K562 (cell line): Measurements from ENCODE around the gene PPP6R3. TPM values are rescaled to one million over a fixed set of nuclear protein-coding genes. Genes with fewer than 3 reads are reported as not detected.
"Not testable (repeated sequence)": the region's sequence is repeated elsewhere in the genome, so short reads cannot be mapped to it uniquely, and the experiment has no call there.

Source experiments
- ATAC-seq: fragments of 200-7000 bp; cut with Tn5 transposase; 3 replicates; pipeline ENCODE4 v1.9.1; 2020; ENCODE audit warnings: moderate library complexity
- BruUV-seq: library from RNA; stranded (reverse); fragments of 400-500 nt; replicated peaks from 2 replicates; lab custom pipeline; 2021; lab: Mats Ljungman, UMichigan
- CTCF ChIA-PET: fragments of 300-600 bp; formaldehyde crosslinking; extraction: SDS; loops from one replicate; lab custom pipeline; 2021; ENCODE audit warnings: low intra/inter-chr PET ratio; lab: Yijun Ruan, JAX
- POLR2A ChIA-PET: fragments of 300-600, 350-650 bp; sonication (Branson Sonifier 250); formaldehyde crosslinking; extraction: SDS; loops from one replicate; lab custom pipeline; 2021; ENCODE audit warnings: antibody characterized with exemption, inconsistent platforms; lab: Yijun Ruan, JAX
- DNase-seq, 4 experiments: peaks; one replicate each; pipeline versions ENCODE4 v3.0.0 to v3.0.0-alpha.2; 2011 to 2018; ENCODE audit warnings: low spot score in 3 of 4, mixed read lengths in 3 of 4; ENCODE audit errors: extremely low read depth in 1 of 4
- FAIRE-seq: peaks from 2 replicates; lab custom pipeline; 2011; peaks lifted over from hg19 to GRCh38; lab: Jason Lieb, UNC
- H2AFZ ChIP-seq: 2 replicates; pipeline ENCODE4 v1.6.0; 2011; ENCODE audit warnings: low read depth, low read length, control low read depth, inconsistent platforms
- H3K27ac ChIP-seq: fragments of 200-600 bp; 3 replicates; pipeline ENCODE4 v1.8.0; 2011; ENCODE audit warnings: low read depth, mild to moderate bottlenecking, control low read depth, inconsistent platforms, low read length, moderate library complexity, mixed read lengths; ENCODE audit errors: extremely low read depth
- H3K27me3 ChIP-seq, 2 experiments: fragments of 300-600 bp in 1 of 2; 2 replicates in 1 of 2; 3 replicates in 1 of 2; pipeline versions ENCODE4 v1.6.0 to v1.8.0; 2011; ENCODE audit warnings: inconsistent platforms in 2 of 2, low read length in 2 of 2, mild to moderate bottlenecking in 1 of 2, mixed read lengths in 1 of 2, moderate library complexity in 1 of 2; ENCODE audit not compliant: control insufficient read depth in 2 of 2, insufficient read depth in 2 of 2
- H3K36me3 ChIP-seq: fragments of 300-600 bp; 3 replicates; pipeline ENCODE4 v1.8.0; 2011; ENCODE audit warnings: mild to moderate bottlenecking, low read length, inconsistent platforms; ENCODE audit not compliant: control insufficient read depth, insufficient read depth
- H3K4me1 ChIP-seq, 2 experiments: fragments of 200-600 bp in 1 of 2; replicated peaks in 1 of 2; 2 replicates in 1 of 2; 3 replicates in 1 of 2; pipeline versions ENCODE4 v1.5.1 to v1.8.0; 2011; ENCODE audit warnings: inconsistent platforms in 2 of 2, low read length in 2 of 2, mild to moderate bottlenecking in 1 of 2, mixed read lengths in 1 of 2, moderate library complexity in 1 of 2; ENCODE audit not compliant: control insufficient read depth in 2 of 2, insufficient read depth in 2 of 2
- H3K4me2 ChIP-seq: 2 replicates; pipeline ENCODE4 v1.6.1; 2011; ENCODE audit warnings: low read length, control low read depth, inconsistent platforms, mixed read lengths; ENCODE audit not compliant: insufficient read depth
- H3K4me3 ChIP-seq: fragments of 200-600 bp; sonication (generic), shearing (Covaris generic); 2 replicates; pipeline ENCODE4 v1.5.1; 2016; ENCODE audit warnings: control low read depth, inconsistent platforms
- H3K79me2 ChIP-seq: fragments of 200-600 bp; 3 replicates; pipeline ENCODE4 v1.8.0; 2011; ENCODE audit warnings: low read length, inconsistent platforms; ENCODE audit not compliant: control insufficient read depth, insufficient read depth
- H3K9ac ChIP-seq, 2 experiments: 2 replicates each; pipeline versions ENCODE4 v1.6.0 to v1.6.1; 2011; ENCODE audit warnings: low read depth in 2 of 2, low read length in 2 of 2, control low read depth in 1 of 2, inconsistent platforms in 1 of 2, mild to moderate bottlenecking in 1 of 2, mixed read lengths in 1 of 2; ENCODE audit not compliant: insufficient read depth in 1 of 2
- H3K9me1 ChIP-seq: one replicate; pipeline ENCODE4 v1.6.0; 2011; ENCODE audit warnings: inconsistent platforms, mild to moderate bottlenecking, low read length, moderate library complexity; ENCODE audit not compliant: control insufficient read depth, insufficient read depth
- H3K9me3 ChIP-seq: replicated peaks from 2 replicates; pipeline ENCODE4 v1.5.1; 2011; ENCODE audit warnings: low read depth, low read length, inconsistent platforms; ENCODE audit not compliant: control insufficient read depth, insufficient read depth
- H4K20me1 ChIP-seq: replicated peaks from 2 replicates; pipeline ENCODE4 v1.6.1; 2011; ENCODE audit warnings: low read length, inconsistent platforms, mixed read lengths; ENCODE audit not compliant: control insufficient read depth, insufficient read depth
- ARHGAP35 ChIP-seq: fragments of 450-650 bp; IDR thresholded peaks from 2 replicates; pipeline ENCODE4 v1.6.1; 2018; ENCODE audit not compliant: partially characterized antibody
- HNRNPUL1 ChIP-seq: fragments of 200-400 bp; formaldehyde crosslinking; IDR thresholded peaks from 2 replicates; pipeline ENCODE4 v1.6.1; 2017; ENCODE audit warnings: low read length
- PHF21A ChIP-seq: fragments of 450-650 bp; IDR thresholded peaks from 2 replicates; pipeline ENCODE4 v1.6.1; 2017; ENCODE audit warnings: low read depth, borderline replicate concordance
- SP1 ChIP-seq: sonication (generic); formaldehyde crosslinking; IDR thresholded peaks from 2 replicates; pipeline ENCODE4 v1.8.1; 2022; ENCODE audit warnings: mild to moderate bottlenecking, missing genetic modification reagents
- U2AF1 ChIP-seq: fragments of 200-400 bp; formaldehyde crosslinking; optimal IDR thresholded peaks from 2 replicates; pipeline ENCODE3; 2017; ENCODE audit warnings: mild to moderate bottlenecking, low read depth, low read length, moderate library complexity
- ZMIZ1 ChIP-seq, 2 experiments: fragments of 150-350 bp in 1 of 2; IDR thresholded peaks; 2 replicates each; pipeline ENCODE4 v1.6.1; 2012 to 2016; ENCODE audit warnings: low read depth in 2 of 2, low read length in 2 of 2, mild to moderate bottlenecking in 1 of 2, moderate library complexity in 1 of 2
- ZNF212 ChIP-seq: fragments of 450-650 bp; formaldehyde crosslinking; IDR thresholded peaks from 2 replicates; pipeline ENCODE4 v1.4.0; 2020; ENCODE audit warnings: mild to moderate bottlenecking
- WGBS: fragments of 100-300 bp; shearing (Covaris generic); methylation state at CpG from one replicate; pipeline ENCODE4 v1.1.6; 2016; ENCODE audit warnings: low coverage, mixed read lengths; ENCODE audit not compliant: insufficient coverage; ENCODE audit errors: missing lambda C conversion rate; 5-methylcytosine and 5-hydroxymethylcytosine counted together
- in situ Hi-C: fragments of 300-500 bp; cut with MboI; formaldehyde crosslinking; loops from 4 replicates; pipeline ENCODE4 v1.15.0; 2018; ENCODE audit warnings: inconsistent platforms, mixed read lengths
- intact Hi-C: fragments of 100-400 bp; cut with micrococcal nuclease; formaldehyde crosslinking; loops from 2 replicates; pipeline ENCODE4 v1.14.2; 2022
- polyA plus RNA-seq, 8 experiments: library from polyadenylated mRNA; depleted of rRNA in 4 of 8; stranded (reverse) in 5 of 8; unstranded in 3 of 8; fragments of >200 nt; fragmentation: Nextera tagmentation in 2 of 8; fragmentation: Illumina TruSeq in 1 of 8; extraction: Ambion mirVana in 2 of 8; extraction: Trizol in 1 of 8; gene quantifications; 2 replicates each; pipeline versions ENCODE4 v1.2.1 to v1.2.3, GENCODE V29; 2011 to 2014; ENCODE audit warnings: inconsistent platforms in 1 of 8, missing spikeins in 1 of 8
- total RNA-seq, 7 experiments: library from RNA; depleted of rRNA in 6 of 7; stranded (reverse); fragments of >200 nt in 6 of 7; fragmentation: Illumina TruSeq in 2 of 7; extraction: Trizol in 2 of 7; gene quantifications; 2 replicates each; pipeline versions ENCODE4 v1.2.1 to v1.2.3, GENCODE V29; 2011 to 2021; ENCODE audit warnings: low replicate concordance in 1 of 7

Gene PPP6R3
- total and polyA plus RNA-seq, 9 of the 15 experiments (the other 6 are each of a cell fraction or from before 2014, with no cell fraction given): 20.3 to 117 (median 80.6) TPM

- TF ChIP-seq ZNF212 (CRISPR knock-in tag) (no peak), SP1 (no peak), U2AF1 (no peak), HNRNPUL1 (no peak)
Observed at GRCh38 chr11:68538025-68538424, 77.5 kb downstream of the PPP6R3 start (continued).

- in situ Hi-C loops: no loop called here
- DNase-seq (no peak), ATAC-seq (no peak), FAIRE-seq (no peak)
- ChIA-PET POLR2A (no interaction called here), CTCF (no interaction called here)
- no TSS peak for BruUV-seq
- Histone ChIP-seq H3K4me3 (no peak overlapping the region), H3K27ac (no peak overlapping the region), H3K4me2 (no peak overlapping the region), H3K4me1 (no peaks in the 10 kb centered on the region)
- no peak for TF ChIP-seq ZMIZ1 (IDR thresholded peaks at IDR 0.05; ENCODE audit: low read depth in 2 of 2, low read length in 2 of 2)
- TF ChIP-seq PHF21A: no peak
- no peak for TF ChIP-seq ARHGAP35
- TF ChIP-seq, all 486 proteins: peak for 0
- peaks cover 42% of the 10 kb centered on the region; the same call in 1 of the 3 replicates for H3K79me2 ChIP-seq
- H3K9me3 ChIP-seq: no peaks in the 10 kb centered on the region
- peaks cover 75% of the 10 kb centered on the region for H3K36me3 ChIP-seq
- H3K9ac ChIP-seq: no peak overlapping the region
- no peaks in the 10 kb centered on the region for H3K27me3 ChIP-seq
- 100% methylated on average over 2 of the region's 2 CpGs for WGBS
- H4K20me1 ChIP-seq: peaks cover 5% of the 10 kb centered on the region; the same call in 1 of the 2 replicates
- no peak overlapping the region for H2AFZ ChIP-seq
- intact Hi-C loops: no loop called here
- H3K9me1 ChIP-seq: peaks cover 4% of the 10 kb centered on the region
Observed at GRCh38 chr11:68539395-68539794, 78.8 kb downstream of the PPP6R3 start.

- H3K27me3 ChIP-seq: not testable (repeated sequence)
Observed at GRCh38 chr11:68540504-68540903, 80.0 kb downstream of the PPP6R3 start.

More at GRCh38 chr11:68540504-68540903, 80.0 kb downstream of the PPP6R3 start:
- DNase-seq, intact Hi-C loops, H3K9me3 ChIP-seq, H3K4me1 ChIP-seq, ATAC-seq, H3K4me3 ChIP-seq, H3K9me1 ChIP-seq, FAIRE-seq, in situ Hi-C loops, H3K4me2 ChIP-seq, CTCF ChIA-PET, H3K9ac ChIP-seq, BruUV-seq, H4K20me1 ChIP-seq, H2AFZ ChIP-seq, H3K27ac ChIP-seq, POLR2A ChIA-PET: not testable (repeated sequence)
- Histone ChIP-seq H3K79me2 (peaks cover 32% of the 10 kb centered on the region; the same call in 1 of the 3 replicates), H3K36me3 (peaks cover 80% of the 10 kb centered on the region)
- WGBS: 76% methylated on average over 7 of the region's 7 CpGs
